ENCODE measurements around the gene CWF19L2.

The CWF19L2 gene

DNA sequence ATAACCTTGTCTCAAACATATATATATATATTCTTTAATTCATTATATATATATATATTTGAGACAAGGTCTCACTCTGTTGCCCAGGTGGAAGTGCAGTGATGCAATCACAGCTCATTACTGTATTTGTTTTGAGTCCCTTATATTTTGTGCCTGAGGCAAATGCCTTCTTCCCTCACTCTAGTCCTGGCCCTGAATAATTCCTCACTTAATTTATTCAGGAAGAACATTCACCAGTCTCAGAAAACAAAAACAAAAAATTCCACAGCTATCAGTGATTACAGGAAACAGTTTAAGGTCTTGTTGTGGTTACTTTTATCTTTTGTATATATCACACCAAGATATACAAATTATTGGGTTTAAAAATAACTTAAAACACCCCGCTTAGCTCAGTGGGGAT lies 155.7 kb downstream of the CWF19L2 start:
- no peak for DNase-seq (ENCODE audit: low read depth in 3 of 3)

DNA sequence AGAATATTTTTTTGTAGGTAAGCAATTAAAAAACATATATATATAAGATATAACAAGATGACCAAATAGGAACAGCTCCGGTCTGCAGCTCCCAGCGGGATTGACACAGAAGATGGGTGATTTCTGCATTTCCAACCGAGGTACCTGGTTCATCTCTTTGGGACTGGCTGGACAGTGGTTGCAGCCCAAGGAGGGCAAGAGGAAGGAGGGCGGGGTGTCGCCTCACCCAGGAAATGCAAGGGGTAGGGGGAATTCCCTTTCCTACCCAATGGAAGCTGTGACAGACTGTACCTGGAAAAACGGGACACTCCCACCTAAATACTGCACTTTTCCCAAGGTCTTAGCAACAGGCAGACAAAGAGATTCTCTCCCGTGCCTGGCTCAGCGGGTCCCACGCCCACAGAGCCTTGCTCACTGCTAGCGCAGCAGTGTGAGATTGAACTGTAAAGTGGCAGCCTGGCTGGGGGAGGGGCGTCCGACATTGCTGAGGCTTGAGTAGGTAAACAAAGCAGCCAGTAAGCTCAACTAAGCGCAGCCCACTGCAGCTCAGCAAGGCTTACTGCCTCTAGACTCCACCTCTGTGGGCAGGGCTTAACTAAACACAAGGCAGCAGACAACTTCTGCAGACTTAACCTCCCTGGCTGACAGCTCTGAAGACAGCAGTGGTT lies 163.8 kb downstream of the CWF19L2 start:
- DNase-seq (ENCODE audit: low read depth in 3 of 3): no peak

DNA sequence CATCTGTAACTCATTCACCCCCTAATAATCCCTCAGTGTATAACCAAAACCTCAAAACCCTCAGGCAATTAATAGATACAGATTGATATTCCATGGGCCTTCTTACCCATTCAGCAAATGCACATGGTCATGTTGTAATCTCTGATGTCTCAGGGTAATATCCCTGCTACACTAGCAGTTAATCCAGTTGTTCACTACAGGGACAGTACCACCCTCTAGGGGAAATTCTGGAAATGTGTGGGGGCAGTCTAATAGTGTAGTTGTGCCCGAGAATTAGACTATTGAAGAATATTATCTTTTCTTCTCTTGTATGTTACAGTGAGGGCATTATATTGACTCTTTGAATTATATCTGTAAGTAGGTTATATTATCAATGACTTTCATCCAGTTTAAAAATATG lies 175.4 kb downstream of the CWF19L2 start:
- DNase-seq (ENCODE audit: low read depth in 3 of 3): no peak

Measured in stimulated activated CD4-positive, alpha-beta T cell treated with anti-CD3 and anti-CD28 coated beads, TNF-alpha, amount 100 ng/mL, for 48 hours (primary cell).